K562 (cell line): ENCODE results near the gene YTHDF1. TPM values are rescaled to one million over a fixed set of nuclear protein-coding genes. Genes with fewer than 3 reads are reported as not detected.

Experiments
- ATF2 ChIP-seq: sonication (generic); formaldehyde crosslinking; IDR thresholded peaks from 2 replicates; pipeline ENCODE4 v1.8.1; 2022; ENCODE audit warnings: missing genetic modification reagents
- C11orf30 ChIP-seq: fragments of 450-650 bp; IDR thresholded peaks from 2 replicates; pipeline ENCODE4 v1.6.1; 2016; ENCODE audit warnings: low read depth, mild to moderate bottlenecking
- CTCFL ChIP-seq: IDR thresholded peaks from 2 replicates; pipeline ENCODE4 v1.6.1; 2011; ENCODE audit warnings: borderline replicate concordance, low read depth, mild to moderate bottlenecking, moderate library complexity, low read length; ENCODE audit not compliant: insufficient read depth, poor library complexity, severe bottlenecking
- ESRRB ChIP-seq: fragments of 250-450 bp; sonication (Bioruptor Pico); IDR thresholded peaks from 2 replicates; pipeline ENCODE4 v1.5.0; 2020; ENCODE audit warnings: mild to moderate bottlenecking, moderate library complexity, borderline replicate concordance
- FOS ChIP-seq: IDR thresholded peaks from 3 replicates; pipeline ENCODE4 v1.6.1; 2011; ENCODE audit not compliant: insufficient read length; ENCODE audit errors: extremely low read depth
- GTF2B ChIP-seq: IDR thresholded peaks from 2 replicates; pipeline ENCODE4 v1.6.1; 2011; ENCODE audit not compliant: insufficient read length; ENCODE audit errors: extremely low read depth
- L3MBTL2 ChIP-seq: fragments of 450-650 bp; IDR thresholded peaks from 2 replicates; pipeline ENCODE4 v1.6.1; 2016; ENCODE audit warnings: mild to moderate bottlenecking, moderate library complexity
- MYBL2 ChIP-seq, 2 experiments: fragments of 450-650 bp in 1 of 2; sonication (generic) in 1 of 2; formaldehyde crosslinking in 1 of 2; IDR thresholded peaks; 2 replicates each; pipeline versions ENCODE4 v1.6.1 to v1.8.1; 2017 to 2022; ENCODE audit warnings: borderline replicate concordance in 1 of 2, inconsistent platforms in 1 of 2, low read depth in 1 of 2, mild to moderate bottlenecking in 1 of 2, missing genetic modification reagents in 1 of 2, moderate library complexity in 1 of 2
- NELFE ChIP-seq: IDR thresholded peaks from 2 replicates; pipeline ENCODE4 v1.6.1; 2011; ENCODE audit warnings: mild to moderate bottlenecking; ENCODE audit not compliant: insufficient read depth, insufficient read length
- NFIC ChIP-seq: fragments of 450-650 bp; IDR thresholded peaks from 2 replicates; pipeline ENCODE4 v1.6.1; 2017; ENCODE audit warnings: mild to moderate bottlenecking, inconsistent platforms
- NFRKB ChIP-seq: fragments of 450-650 bp; IDR thresholded peaks from 2 replicates; pipeline ENCODE4 v1.6.1; 2016; ENCODE audit warnings: low read depth
- POLR2AphosphoS5 ChIP-seq: IDR thresholded peaks from 2 replicates; pipeline ENCODE4 v1.6.1; 2011; ENCODE audit warnings: mild to moderate bottlenecking, low read depth, low read length, moderate library complexity; ENCODE audit not compliant: control insufficient read depth, insufficient read depth
- RAD21 ChIP-seq, 2 experiments: fragments of 250-450 bp in 1 of 2; fragments of 450-650 bp in 1 of 2; sonication (Bioruptor Pico) in 1 of 2; formaldehyde crosslinking in 1 of 2; IDR thresholded peaks in 1 of 2; conservative IDR thresholded peaks in 1 of 2; 2 replicates each; pipeline versions ENCODE4 v1.4.0 to v1.8.0; 2020 to 2022; ENCODE audit warnings: mild to moderate bottlenecking in 2 of 2, moderate library complexity in 1 of 2
- TEAD4 ChIP-seq, 2 experiments: sonication (generic) in 1 of 2; formaldehyde crosslinking in 1 of 2; IDR thresholded peaks; 2 replicates each; pipeline versions ENCODE4 v1.6.1 to v1.8.0; 2012 to 2022; ENCODE audit warnings: borderline replicate concordance in 1 of 2, inconsistent platforms in 1 of 2, low read length in 1 of 2, mild to moderate bottlenecking in 1 of 2, missing genetic modification reagents in 1 of 2
- ZBTB12 ChIP-seq: fragments of 250-450 bp; sonication (Bioruptor Pico); IDR thresholded peaks from 2 replicates; pipeline ENCODE4 v1.4.0; 2020
- ZNF174 ChIP-seq: fragments of 250-450 bp; sonication (Bioruptor Pico); IDR thresholded peaks from 2 replicates; pipeline ENCODE4 v1.4.0; 2020; ENCODE audit warnings: mild to moderate bottlenecking
- ZNF699 ChIP-seq: fragments of 250-450 bp; sonication (Bioruptor Pico); IDR thresholded peaks from 2 replicates; pipeline ENCODE4 v1.8.0; 2021; ENCODE audit warnings: mild to moderate bottlenecking, moderate library complexity; ENCODE audit not compliant: insufficient replicate concordance
- polyA plus RNA-seq, 8 experiments: library from polyadenylated mRNA; depleted of rRNA in 4 of 8; stranded (reverse) in 5 of 8; unstranded in 3 of 8; fragments of >200 nt; fragmentation: Nextera tagmentation in 2 of 8; fragmentation: Illumina TruSeq in 1 of 8; extraction: Ambion mirVana in 2 of 8; extraction: Trizol in 1 of 8; gene quantifications; 2 replicates each; pipeline versions ENCODE4 v1.2.1 to v1.2.3, GENCODE V29; 2011 to 2014; ENCODE audit warnings: inconsistent platforms in 1 of 8, missing spikeins in 1 of 8
- total RNA-seq, 7 experiments: library from RNA; depleted of rRNA in 6 of 7; stranded (reverse); fragments of >200 nt in 6 of 7; fragmentation: Illumina TruSeq in 2 of 7; extraction: Trizol in 2 of 7; gene quantifications; 2 replicates each; pipeline versions ENCODE4 v1.2.1 to v1.2.3, GENCODE V29; 2011 to 2021; ENCODE audit warnings: low replicate concordance in 1 of 7

Gene YTHDF1
- total and polyA plus RNA-seq, 9 of the 15 experiments (the other 6 are each of a cell fraction or from before 2014, with no cell fraction given), result 10.1 to 42.4 (median 27.8) TPM

- TF ChIP-seq MYBL2 (IDR thresholded peaks at IDR 0.05; ENCODE audit: low read depth) (no peak), MYBL2 (CRISPR knock-in tag; IDR thresholded peaks at IDR 0.05; ENCODE audit: borderline replicate concordance) (no peak), POLR2AphosphoS5 (no peak), ZNF699 (CRISPR knock-in tag) (no peak), L3MBTL2 (no peak), FOS (no peak), GTF2B (no peak), RAD21 (CRISPR knock-in tag; conservative IDR thresholded peaks at IDR 0.05 in 1 of 2, IDR thresholded peaks at IDR 0.05 in 1 of 2) (0 out of 4 replicates have a peak, but pooled peaks of 1 of the 2 experiments have one; percentile 14), NFIC (peak; percentile 94), ESRRB (CRISPR knock-in tag) (no peak), CTCFL (peak; percentile 13), ATF2 (CRISPR knock-in tag) (no peak), NELFE (no peak), ZNF174 (CRISPR knock-in tag) (no peak), TEAD4 (IDR thresholded peaks at IDR 0.05; ENCODE audit: low read length) (no peak), TEAD4 (CRISPR knock-in tag; IDR thresholded peaks at IDR 0.05; ENCODE audit: borderline replicate concordance) (no peak), ZBTB12 (CRISPR knock-in tag) (no peak), NFRKB (no peak), C11orf30 (no peak)
Observed at GRCh38 chr20:63224412-63225081, 8.6 kb upstream of the YTHDF1 start (continued).
